Effector CD8-positive, alpha-beta T cell (primary cell): ENCODE measurements around the gene MARK1.
A peak's percentile ranks its signal among the peaks of the same experiment; 100 is the strongest.

ENCODE experiments used
- DNase-seq: peaks from one replicate; lab custom pipeline; 2025; lab: John Stamatoyannopoulos, UW

The MARK1 gene

GRCh38 chr1:220690140-220691052 lies 162.5 kb downstream of the MARK1 start, which contains the start of gene C1orf115:
TSS of gene C1orf115 (plus strand) at chr1:220690363. CDS start at chr1:220690403, 40 bp downstream.
- peak; percentile 23 for DNase-seq

GRCh38 chr1:220691053-220691684 lies 163.2 kb downstream of the MARK1 start:
- DNase-seq = no peak

DNA sequence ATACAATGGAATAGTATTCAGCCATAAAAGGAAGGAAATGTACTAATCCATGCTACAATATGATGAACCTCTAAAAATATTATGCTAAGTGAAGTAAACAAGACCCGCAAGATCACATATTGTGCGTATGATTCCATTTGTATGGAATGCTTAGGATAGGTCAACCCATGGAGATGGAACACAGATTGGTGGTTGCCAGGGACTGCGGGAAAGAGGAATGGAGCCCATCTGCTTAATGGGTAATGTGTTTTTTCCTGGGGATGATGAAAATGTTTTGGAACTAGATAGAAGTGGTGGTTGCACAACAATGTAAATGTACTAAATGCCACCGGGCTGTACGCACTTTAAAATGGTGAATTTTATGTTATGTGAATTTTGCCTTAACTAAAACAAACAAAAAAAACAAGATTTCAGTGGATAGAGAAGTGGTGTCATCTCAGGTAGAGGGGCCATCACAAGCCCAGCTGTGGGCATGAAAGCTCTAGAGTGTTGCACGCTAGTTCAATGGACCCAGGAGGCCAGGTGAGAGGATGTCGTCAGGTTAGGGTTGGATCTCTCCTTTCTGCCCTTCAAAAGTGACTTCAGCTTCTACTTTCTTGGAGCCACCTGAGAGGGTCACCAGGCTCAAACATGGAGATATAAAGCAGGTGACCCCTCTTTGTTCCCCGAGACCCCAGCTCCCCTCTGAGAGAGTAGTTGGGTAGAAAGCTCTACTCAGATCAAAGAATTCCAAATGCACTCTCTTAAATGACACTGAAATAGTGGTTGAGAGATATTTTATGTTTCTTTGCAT lies 164.7 kb downstream of the MARK1 start:
- DNase-seq = no peak

DNA sequence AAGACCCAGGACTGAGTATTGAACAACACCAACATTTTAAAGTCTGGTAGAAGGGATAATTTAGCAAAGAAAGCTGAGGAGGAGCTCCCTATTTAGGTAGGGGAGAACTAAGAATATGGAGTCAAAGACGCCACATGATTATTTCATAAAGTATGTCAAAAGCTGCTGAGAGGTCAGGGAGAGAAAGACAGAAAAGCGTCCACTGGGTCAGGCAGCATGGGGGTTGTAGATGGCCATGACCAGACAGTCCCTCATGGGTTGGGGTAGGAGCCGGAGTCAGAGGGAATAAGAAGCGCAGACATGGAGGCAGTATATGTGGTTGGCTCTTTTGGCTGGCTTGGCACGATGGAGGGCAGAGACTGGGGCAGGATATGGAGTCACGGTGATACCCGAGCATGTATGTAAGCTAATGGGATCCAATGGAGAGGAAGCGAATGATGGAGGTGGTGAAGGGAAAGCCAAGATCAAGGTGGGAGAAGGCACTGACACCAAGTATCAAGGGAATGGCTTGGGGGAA lies 167.0 kb downstream of the MARK1 start:
- DNase-seq = no peak

GRCh38 chr1:220695426-220695825 lies 167.5 kb downstream of the MARK1 start:
- no peak for DNase-seq

DNA sequence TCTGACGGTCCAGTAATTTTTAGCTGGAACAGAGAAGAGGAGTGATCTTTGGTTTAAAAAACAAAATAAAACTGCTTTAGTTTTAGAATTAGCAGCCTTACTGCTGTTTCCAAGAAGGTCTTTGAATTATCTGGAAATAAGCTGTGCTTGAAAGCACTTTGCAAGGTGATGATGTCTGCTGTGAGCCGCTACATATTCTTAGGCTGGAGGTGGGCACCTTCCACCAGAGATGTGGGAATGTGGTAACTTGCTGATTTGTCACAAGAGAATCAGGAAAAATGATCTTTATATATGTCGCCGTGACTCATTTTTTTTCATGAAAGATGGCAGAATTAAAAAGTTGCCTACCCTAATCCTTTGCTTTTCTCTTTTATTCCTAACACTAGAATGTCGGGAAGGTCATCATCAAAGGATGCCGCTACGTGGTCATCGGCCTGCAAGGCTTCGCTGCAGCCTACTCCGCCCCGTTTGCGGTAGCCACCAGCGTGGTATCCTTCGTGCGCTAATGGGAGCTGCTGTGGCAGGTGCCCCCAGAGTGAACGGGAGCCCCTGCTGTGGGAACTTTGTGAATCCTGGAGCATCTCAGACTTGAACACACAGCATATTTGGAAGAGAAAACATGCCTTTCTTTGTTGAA lies 168.4 kb downstream of the MARK1 start:
- DNase-seq = no peak

DNA sequence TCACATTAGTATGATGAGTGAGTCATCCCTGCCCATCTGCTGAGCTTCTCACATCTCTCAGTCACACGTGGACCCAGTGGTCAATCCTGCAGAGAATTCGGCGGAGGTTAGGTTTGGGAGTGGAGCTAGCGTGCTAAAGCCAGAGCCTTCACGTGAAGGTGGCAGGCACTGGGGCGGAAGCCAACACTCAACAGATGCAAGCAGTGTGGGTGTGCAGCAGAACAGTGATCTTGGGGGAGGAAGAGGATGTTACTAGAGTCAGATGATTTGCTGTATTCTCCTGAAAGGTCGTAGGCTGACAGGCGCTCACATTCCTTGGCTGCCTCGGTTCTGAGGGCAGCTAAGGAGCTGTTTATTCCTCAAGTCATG lies 168.9 kb downstream of the MARK1 start:
- DNase-seq = no peak

DNA sequence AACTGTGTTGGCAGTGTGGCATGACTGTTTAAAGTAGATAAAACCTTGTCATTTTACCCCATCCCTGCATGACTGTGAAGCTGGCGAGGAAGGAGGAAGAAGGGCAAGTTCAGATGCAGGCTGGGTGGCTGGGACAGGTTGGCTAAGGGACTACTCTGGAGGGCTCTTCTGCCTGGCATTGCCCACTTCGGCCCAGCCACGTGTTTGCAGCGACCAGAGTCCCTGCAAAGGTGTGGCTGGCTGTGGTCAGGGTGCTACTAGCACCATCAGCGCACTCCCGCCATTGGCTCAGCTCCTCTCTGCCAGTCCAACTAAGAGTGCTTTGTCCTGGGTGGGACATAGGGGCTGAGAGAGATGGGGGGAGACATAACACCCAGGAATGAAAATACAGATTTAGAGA lies 169.4 kb downstream of the MARK1 start:
- DNase-seq = no peak

GRCh38 chr1:220698607-220699016 lies 170.7 kb downstream of the MARK1 start:
- DNase-seq = no peak

DNA sequence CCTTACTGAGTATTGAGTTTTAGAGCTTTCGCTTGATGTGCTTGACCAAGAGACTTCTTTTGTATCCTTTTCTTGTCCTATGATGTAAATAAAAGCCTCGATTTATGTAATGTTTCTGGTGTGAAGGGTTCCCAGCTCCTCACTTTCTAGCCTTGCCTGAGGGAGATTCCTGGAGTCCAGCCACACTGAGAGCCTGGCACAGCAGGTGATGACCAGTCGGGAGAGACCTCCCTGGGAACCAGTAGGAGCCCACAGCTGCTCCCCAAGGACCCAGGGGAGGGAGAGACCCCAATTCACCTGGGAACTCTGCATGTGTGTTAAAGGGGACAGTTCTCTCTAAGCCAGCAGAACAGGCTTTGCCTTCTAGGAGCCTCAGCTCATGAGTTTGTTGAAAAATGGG lies 171.1 kb downstream of the MARK1 start:
- no peak for DNase-seq

DNA sequence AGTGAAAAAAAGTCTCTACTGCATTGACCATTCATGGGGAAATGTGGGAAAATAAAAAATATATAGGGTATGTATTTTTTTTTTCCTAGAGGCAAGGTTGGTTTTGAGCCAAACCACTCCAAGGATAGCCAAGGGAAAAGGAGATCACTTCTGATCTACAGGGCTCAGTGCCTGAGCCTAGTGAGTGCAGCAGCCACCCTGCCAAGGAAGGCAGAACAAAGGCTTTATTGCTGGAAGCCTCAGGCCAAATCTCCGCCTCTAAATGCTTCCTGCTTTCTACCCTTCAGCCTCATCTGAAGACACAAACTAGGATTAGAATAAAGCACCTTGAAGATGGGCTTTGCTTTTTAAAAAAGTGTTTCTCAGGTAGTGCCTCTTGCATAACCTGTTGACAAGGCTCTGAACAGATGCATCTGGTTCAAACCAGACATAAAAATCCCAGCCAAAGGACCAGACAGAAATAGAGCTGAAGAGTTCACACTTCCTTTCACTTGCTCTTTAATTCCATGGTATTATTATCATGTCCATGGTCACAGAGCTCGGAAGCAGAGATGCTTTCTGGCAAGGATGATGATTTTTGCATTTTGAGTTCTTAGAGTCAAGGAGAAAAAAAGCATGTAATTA lies 172.7 kb downstream of the MARK1 start:
- DNase-seq = no peak

DNA sequence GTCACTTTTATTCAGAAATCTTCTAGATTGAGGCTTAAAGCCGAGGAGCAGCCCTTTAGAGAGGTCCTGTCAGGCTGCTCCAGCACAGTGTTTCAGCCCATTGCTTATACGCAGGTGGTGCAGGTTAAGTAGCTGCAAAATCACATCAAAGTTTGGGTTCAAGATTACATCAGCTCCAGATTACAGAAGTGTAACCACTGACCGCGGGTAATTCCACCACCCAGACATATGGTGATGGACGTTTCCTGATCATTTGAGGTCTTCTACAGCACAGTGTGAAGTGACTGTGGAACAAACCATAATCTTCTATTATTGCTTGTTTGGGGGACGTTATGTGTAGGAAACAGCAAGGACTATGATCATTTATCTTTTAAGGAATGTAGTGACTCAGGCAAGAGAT lies 174.0 kb downstream of the MARK1 start:
- DNase-seq = no peak

DNA sequence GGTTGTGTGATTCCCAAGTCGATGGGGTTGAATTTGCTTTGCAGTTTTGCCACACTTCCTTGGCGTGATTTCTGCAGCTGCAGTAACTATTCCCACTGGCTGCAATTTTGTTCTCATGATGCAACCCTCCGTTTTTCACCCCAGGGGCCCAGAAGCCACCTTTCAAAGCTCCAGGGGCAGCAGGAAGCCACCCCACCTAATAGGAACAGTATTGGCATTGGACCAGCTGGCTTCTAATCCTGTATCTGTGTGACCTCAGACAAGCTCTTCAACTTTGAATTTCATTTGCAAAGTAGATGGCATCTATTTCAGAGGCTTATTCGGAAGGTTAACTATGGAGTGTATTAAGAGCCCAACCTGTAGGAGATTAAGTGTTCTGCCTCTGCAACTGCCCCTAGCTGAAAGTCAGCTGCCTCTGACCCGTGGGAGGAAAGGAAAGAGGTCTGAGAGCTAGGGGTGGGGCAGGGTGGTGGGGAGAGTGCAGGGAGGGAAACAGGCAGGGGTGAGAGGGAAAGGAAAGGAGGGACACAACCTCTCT lies 174.9 kb downstream of the MARK1 start:
- DNase-seq = no peak

DNA sequence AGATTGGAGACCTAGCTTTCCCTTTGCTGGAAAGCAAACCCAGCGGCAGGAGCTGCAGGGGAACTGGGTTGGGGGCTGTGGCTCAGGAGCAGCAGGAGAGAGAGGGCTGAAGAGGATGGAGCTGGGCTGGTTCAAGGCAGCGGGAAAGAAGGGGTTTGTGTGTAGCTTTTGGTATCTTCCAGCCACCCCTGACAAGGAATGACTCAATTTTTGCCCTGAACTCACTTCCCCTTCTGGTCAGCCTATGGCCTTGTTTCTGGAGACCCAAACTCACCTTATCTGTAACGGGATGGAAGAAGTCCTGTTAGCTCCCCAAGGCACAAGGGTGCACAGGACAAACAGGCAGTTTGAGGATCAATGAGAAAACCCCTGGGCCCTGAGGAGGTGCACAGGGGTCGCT lies 175.4 kb downstream of the MARK1 start:
- no peak for DNase-seq

DNA sequence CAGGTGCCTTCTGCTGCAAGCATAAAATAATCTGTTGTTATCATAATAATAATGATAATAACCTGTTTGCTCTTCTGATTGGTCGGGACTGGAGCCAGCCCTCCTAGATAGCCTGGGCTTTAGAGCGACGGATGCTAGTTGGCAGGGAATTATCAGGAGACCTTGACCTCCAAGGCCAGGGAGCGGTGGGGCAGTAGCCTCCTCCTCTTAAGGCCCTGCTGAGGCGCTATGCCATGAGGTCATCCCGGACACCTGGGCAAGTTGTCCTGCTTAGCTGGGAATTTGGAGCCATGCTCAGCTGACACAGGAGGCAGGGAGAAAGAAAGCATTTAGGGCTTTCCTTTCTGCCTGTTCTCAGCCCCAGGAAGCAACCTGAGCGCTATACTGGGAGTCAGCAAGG lies 177.8 kb downstream of the MARK1 start:
- no peak for DNase-seq

GRCh38 chr1:220706480-220706879 lies 178.5 kb downstream of the MARK1 start:
- no peak for DNase-seq

- DNase-seq = no peak
Measured at GRCh38 chr1:220707160-220707559, 179.2 kb downstream of the MARK1 start.

GRCh38 chr1:220708244-220708643 lies 180.3 kb downstream of the MARK1 start:
- DNase-seq = no peak

DNA sequence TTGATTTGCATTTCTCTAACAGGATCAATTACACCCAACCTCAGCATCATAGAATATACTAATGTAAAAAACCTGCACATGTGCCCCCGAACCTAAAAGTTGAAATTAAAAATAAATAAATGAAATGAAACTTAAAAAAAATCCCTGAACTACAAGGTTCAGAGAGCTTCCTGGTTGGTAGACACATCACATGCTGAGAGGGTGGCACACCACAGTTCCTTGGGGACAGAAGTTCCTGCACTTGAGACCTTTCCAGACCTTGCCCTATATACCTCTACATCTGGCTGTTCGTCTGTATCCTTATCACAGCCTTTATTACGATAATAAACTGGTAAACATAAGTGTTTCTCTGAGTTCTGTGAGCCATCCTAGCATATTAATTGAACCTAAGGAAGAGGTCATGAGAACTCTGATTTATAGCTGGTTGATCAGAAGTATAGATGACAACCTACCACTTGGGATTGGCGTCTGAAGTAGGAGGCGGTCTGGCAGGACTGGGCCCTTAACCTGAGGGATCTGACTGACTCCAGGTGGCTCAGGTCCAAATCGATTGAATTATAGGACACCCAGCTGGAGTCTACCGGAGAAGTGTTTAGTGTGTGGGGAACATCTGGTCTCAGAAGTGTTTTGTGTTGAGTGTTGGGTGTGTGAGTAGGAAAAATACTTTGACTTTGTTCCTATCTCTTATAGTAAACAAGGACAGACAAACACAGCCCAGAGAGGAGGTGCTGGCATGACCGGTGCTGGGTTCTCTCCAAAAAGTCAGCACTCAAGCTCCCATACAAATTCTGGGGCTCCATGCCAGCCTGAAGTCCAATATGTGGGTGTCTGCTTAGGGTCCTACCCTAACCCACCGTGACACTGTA lies 181.2 kb downstream of the MARK1 start:
- no peak for DNase-seq

- DNase-seq = no peak
Measured at GRCh38 chr1:220710333-220710732, 182.4 kb downstream of the MARK1 start.
